Daoy (cell line): ENCODE data around the gene HMGN1. TPM values are rescaled to one million over a fixed set of nuclear protein-coding genes. Genes with fewer than 3 reads are reported as not detected.

Experiments used
- DNase-seq: peaks from one replicate; pipeline ENCODE4 v3.0.0-alpha.2; 2015; ENCODE audit warnings: low read depth
- total RNA-seq: library from RNA; depleted of rRNA; stranded (reverse); fragments of >200 nt; shearing (Covaris generic); gene quantifications from 2 replicates; pipeline ENCODE4 v1.2.3, GENCODE V29; 2014

HMGN1 gene
- total RNA-seq, 1 experiment from 2014 or later: 583 TPM

- no peak for DNase-seq
Observed at GRCh38 chr21:39367783-39368182, 18.9 kb upstream of the HMGN1 start.

- no peak for DNase-seq
Observed at GRCh38 chr21:39366563-39366962, 17.7 kb upstream of the HMGN1 start.

GRCh38 chr21:39364949-39365348 is 16.1 kb upstream of the HMGN1 start:
- no peak for DNase-seq

GRCh38 chr21:39363607-39364555 is 15.0 kb upstream of the HMGN1 start:
- DNase-seq: no peak

- no peak for DNase-seq
Observed at GRCh38 chr21:39362733-39363132, 13.8 kb upstream of the HMGN1 start.

GRCh38 chr21:39359382-39359781 is 10.5 kb upstream of the HMGN1 start:
- no peak for DNase-seq

GRCh38 chr21:39353295-39353694 is 4.4 kb upstream of the HMGN1 start:
- DNase-seq: no peak

- no peak for DNase-seq
Observed at GRCh38 chr21:39350094-39351005, 1.5 kb upstream of the HMGN1 start.

- peak; percentile 99 for DNase-seq
Observed at GRCh38 chr21:39349211-39350093, 564 bp upstream of the HMGN1 start.

GRCh38 chr21:39348040-39348354 is 891 bp downstream of the HMGN1 start:
- no peak for DNase-seq

- no peak for DNase-seq
Observed at GRCh38 chr21:39347537-39347936, 1.4 kb downstream of the HMGN1 start.

GRCh38 chr21:39346671-39347331 is 2.1 kb downstream of the HMGN1 start:
- no peak for DNase-seq

- DNase-seq: no peak
Observed at GRCh38 chr21:39346206-39346605, 2.7 kb downstream of the HMGN1 start.

GRCh38 chr21:39345440-39345839 is 3.4 kb downstream of the HMGN1 start:
- no peak for DNase-seq

- no peak for DNase-seq
Observed at GRCh38 chr21:39344848-39345247, 4.0 kb downstream of the HMGN1 start.

- DNase-seq: no peak
Observed at GRCh38 chr21:39341249-39341923, 7.5 kb downstream of the HMGN1 start.

- DNase-seq: no peak
Observed at GRCh38 chr21:39340687-39341086, 8.2 kb downstream of the HMGN1 start.

- no peak for DNase-seq
Observed at GRCh38 chr21:39339231-39339630, 9.7 kb downstream of the HMGN1 start.

- DNase-seq: no peak
Observed at GRCh38 chr21:39336457-39337008, 12.4 kb downstream of the HMGN1 start.

GRCh38 chr21:39334611-39335010 is 14.3 kb downstream of the HMGN1 start:
- no peak for DNase-seq
